K562 (cell line): ENCODE results near the gene THOP1. TPM values are rescaled to one million over a fixed set of nuclear protein-coding genes. Genes with fewer than 3 reads are reported as not detected.

Experiments
- CBX1 ChIP-seq: sonication (generic); IDR thresholded peaks from 2 replicates; pipeline ENCODE4 v1.6.1; 2016; ENCODE audit warnings: antibody characterized with exemption, low read depth, mild to moderate bottlenecking
- CBX5 ChIP-seq: IDR thresholded peaks from 2 replicates; pipeline ENCODE4 v1.6.1; 2014; ENCODE audit warnings: low read depth, borderline replicate concordance
- EP400 ChIP-seq: fragments of 450-650 bp; IDR thresholded peaks from 2 replicates; pipeline ENCODE4 v1.6.1; 2017; ENCODE audit warnings: antibody characterized with exemption, mild to moderate bottlenecking, moderate library complexity
- GATAD2A ChIP-seq: fragments of 450-650 bp; IDR thresholded peaks from 2 replicates; pipeline ENCODE4 v1.6.1; 2017
- KLF16 ChIP-seq: IDR thresholded peaks from 2 replicates; pipeline ENCODE4 v1.6.1; 2016; ENCODE audit warnings: antibody characterized with exemption
- SP1 ChIP-seq: sonication (generic); formaldehyde crosslinking; IDR thresholded peaks from 2 replicates; pipeline ENCODE4 v1.8.1; 2022; ENCODE audit warnings: mild to moderate bottlenecking, missing genetic modification reagents
- U2AF1 ChIP-seq: fragments of 200-400 bp; formaldehyde crosslinking; optimal IDR thresholded peaks from 2 replicates; pipeline ENCODE3; 2017; ENCODE audit warnings: mild to moderate bottlenecking, low read depth, low read length, moderate library complexity
- ZNF274 ChIP-seq: IDR thresholded peaks from 2 replicates; pipeline ENCODE4 v1.6.1; 2011; ENCODE audit warnings: low read depth, mild to moderate bottlenecking, low read length, moderate library complexity, borderline replicate concordance
- ZNF408 ChIP-seq: fragments of 250-450 bp; sonication (Bioruptor Pico); IDR thresholded peaks from 2 replicates; pipeline ENCODE4 v1.4.0; 2020; ENCODE audit warnings: low read depth, mild to moderate bottlenecking, moderate library complexity
- ZNF778 ChIP-seq: fragments of 450-650 bp; formaldehyde crosslinking; IDR thresholded peaks from 2 replicates; pipeline ENCODE4 v1.4.0; 2020; ENCODE audit warnings: mild to moderate bottlenecking, moderate library complexity
- polyA plus RNA-seq, 8 experiments: library from polyadenylated mRNA; depleted of rRNA in 4 of 8; stranded (reverse) in 5 of 8; unstranded in 3 of 8; fragments of >200 nt; fragmentation: Nextera tagmentation in 2 of 8; fragmentation: Illumina TruSeq in 1 of 8; extraction: Ambion mirVana in 2 of 8; extraction: Trizol in 1 of 8; gene quantifications; 2 replicates each; pipeline versions ENCODE4 v1.2.1 to v1.2.3, GENCODE V29; 2011 to 2014; ENCODE audit warnings: inconsistent platforms in 1 of 8, missing spikeins in 1 of 8
- total RNA-seq, 7 experiments: library from RNA; depleted of rRNA in 6 of 7; stranded (reverse); fragments of >200 nt in 6 of 7; fragmentation: Illumina TruSeq in 2 of 7; extraction: Trizol in 2 of 7; gene quantifications; 2 replicates each; pipeline versions ENCODE4 v1.2.1 to v1.2.3, GENCODE V29; 2011 to 2021; ENCODE audit warnings: low replicate concordance in 1 of 7
- TF ChIP-seq, protein P1 (sequence below), 2 experiments: fragments of 450-650 bp; IDR thresholded peaks; 2 replicates each; pipeline ENCODE4 v1.6.1; 2016; ENCODE audit warnings: mild to moderate bottlenecking in 2 of 2, borderline replicate concordance in 1 of 2, low read depth in 1 of 2, moderate library complexity in 1 of 2
- TF ChIP-seq, protein P2 (sequence below), 2 experiments: fragments of 450-650 bp; formaldehyde crosslinking in 1 of 2; IDR thresholded peaks; 2 replicates each; pipeline versions ENCODE4 v1.4.0 to v1.6.1; 2014 to 2020; ENCODE audit warnings: mild to moderate bottlenecking in 2 of 2, borderline replicate concordance in 1 of 2, low read depth in 1 of 2

Gene THOP1
- total and polyA plus RNA-seq, 9 of the 15 experiments (the other 6 are each of a cell fraction or from before 2014, with no cell fraction given): 1.3 to 255 (median 96.1) TPM

DNA sequence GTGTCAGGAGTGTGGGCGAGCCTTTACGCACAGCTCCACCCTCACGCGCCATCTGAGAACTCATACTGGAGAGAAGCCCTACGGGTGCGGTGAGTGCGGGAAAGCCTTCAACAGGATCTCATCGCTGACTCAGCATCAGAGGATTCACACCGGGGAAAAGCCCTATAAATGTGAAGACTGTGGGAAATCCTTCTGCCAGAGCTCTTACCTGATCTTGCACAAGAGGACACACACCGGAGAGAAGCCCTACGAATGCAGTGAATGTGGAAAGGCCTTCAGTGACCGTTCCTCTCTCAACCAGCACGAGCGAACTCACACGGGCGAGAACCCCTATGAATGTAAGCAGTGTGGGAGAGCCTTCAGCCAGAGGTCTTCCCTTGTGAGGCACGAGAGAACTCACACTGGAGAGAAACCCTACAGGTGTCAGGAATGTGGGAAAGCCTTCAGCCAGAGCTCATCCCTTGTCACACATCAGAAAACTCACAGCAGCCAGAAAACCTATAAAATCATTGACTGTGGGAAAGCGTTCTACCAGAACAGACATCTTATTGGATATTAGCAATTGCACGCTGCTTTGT, 49.1 kb downstream of the THOP1 start (continued):
- TF ChIP-seq, protein P1, sequence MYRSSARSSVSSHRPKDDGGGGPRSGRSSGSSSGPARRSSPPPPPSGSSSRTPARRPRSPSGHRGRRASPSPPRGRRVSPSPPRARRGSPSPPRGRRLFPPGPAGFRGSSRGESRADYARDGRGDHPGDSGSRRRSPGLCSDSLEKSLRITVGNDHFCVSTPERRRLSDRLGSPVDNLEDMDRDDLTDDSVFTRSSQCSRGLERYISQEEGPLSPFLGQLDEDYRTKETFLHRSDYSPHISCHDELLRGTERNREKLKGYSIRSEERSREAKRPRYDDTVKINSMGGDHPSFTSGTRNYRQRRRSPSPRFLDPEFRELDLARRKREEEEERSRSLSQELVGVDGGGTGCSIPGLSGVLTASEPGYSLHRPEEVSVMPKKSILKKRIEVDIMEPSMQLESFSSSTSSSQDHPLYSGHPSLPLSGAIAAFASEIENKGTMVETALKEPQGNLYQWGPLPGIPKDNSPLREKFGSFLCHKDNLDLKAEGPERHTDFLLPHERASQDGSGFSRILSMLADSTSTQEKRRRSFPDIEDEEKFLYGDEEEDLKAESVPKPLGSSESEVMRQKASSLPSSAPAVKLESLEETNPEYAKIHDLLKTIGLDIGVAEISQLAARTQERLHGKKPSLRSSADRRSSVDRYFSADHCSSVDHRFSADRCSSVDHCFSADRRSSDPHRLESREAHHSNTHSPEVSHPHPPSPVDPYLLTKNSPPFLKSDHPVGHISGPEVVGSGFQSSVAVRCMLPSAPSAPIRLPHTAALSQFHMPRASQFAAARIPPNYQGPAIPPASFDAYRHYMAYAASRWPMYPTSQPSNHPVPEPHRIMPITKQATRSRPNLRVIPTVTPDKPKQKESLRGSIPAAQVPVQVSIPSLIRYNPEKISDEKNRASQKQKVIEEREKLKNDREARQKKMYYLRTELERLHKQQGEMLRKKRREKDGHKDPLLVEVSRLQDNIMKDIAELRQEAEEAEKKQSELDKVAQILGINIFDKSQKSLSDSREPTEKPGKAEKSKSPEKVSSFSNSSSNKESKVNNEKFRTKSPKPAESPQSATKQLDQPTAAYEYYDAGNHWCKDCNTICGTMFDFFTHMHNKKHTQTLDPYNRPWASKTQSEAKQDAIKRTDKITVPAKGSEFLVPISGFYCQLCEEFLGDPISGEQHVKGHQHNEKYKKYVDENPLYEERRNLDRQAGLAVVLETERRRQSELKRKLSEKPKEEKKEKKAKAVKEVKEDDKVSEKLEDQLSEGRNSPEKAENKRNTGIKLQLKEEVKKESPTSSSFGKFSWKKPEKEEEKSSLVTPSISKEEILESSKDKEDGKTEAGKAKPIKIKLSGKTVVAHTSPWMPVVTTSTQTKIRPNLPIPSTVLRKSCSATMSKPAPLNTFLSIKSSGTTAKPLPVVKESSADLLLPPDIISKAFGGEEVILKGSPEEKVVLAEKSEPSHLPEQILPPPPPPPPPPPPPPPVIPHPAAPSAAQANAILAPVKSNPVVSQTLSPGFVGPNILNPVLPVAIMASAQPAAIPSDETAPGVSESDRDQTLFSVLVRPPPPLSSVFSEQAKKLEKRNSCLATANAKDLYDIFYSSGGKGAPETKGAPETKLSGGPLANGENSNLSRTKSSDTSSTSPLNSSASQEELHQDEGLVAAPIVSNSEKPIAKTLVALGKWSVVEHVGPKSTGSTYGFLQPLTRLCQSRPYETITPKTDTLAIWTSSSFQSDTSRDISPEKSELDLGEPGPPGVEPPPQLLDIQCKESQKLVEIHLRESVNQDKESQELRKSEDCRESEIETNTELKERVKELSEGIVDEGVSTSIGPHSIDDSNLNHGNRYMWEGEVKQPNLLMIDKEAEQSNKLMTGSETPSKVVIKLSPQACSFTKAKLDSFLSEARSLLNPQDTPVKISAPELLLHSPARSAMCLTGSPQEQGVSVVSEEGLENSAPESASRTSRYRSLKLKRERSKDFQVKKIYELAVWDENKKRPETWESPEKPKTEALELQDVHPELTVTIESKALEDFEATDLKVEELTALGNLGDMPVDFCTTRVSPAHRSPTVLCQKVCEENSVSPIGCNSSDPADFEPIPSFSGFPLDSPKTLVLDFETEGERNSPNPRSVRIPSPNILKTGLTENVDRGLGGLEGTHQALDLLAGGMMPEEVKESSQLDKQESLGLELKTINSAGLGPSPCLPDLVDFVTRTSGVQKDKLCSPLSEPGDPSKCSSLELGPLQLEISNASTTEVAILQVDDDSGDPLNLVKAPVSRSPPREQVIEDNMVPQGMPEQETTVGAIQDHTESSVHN (IDR thresholded peaks at IDR 0.05; ENCODE audit: borderline replicate concordance in 1 of 2, low read depth in 1 of 2): no peak
- TF ChIP-seq ZNF778 (CRISPR knock-in tag): no peak
- no peak for TF ChIP-seq GATAD2A
- TF ChIP-seq ZNF274: peak; percentile 100
- TF ChIP-seq, protein P2, sequence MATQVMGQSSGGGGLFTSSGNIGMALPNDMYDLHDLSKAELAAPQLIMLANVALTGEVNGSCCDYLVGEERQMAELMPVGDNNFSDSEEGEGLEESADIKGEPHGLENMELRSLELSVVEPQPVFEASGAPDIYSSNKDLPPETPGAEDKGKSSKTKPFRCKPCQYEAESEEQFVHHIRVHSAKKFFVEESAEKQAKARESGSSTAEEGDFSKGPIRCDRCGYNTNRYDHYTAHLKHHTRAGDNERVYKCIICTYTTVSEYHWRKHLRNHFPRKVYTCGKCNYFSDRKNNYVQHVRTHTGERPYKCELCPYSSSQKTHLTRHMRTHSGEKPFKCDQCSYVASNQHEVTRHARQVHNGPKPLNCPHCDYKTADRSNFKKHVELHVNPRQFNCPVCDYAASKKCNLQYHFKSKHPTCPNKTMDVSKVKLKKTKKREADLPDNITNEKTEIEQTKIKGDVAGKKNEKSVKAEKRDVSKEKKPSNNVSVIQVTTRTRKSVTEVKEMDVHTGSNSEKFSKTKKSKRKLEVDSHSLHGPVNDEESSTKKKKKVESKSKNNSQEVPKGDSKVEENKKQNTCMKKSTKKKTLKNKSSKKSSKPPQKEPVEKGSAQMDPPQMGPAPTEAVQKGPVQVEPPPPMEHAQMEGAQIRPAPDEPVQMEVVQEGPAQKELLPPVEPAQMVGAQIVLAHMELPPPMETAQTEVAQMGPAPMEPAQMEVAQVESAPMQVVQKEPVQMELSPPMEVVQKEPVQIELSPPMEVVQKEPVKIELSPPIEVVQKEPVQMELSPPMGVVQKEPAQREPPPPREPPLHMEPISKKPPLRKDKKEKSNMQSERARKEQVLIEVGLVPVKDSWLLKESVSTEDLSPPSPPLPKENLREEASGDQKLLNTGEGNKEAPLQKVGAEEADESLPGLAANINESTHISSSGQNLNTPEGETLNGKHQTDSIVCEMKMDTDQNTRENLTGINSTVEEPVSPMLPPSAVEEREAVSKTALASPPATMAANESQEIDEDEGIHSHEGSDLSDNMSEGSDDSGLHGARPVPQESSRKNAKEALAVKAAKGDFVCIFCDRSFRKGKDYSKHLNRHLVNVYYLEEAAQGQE (IDR thresholded peaks at IDR 0.05; ENCODE audit: borderline replicate concordance): no peak
- TF ChIP-seq, protein P2 (CRISPR knock-in tag; IDR thresholded peaks at IDR 0.05; ENCODE audit: low read depth): no peak
- TF ChIP-seq EP400: no peak
- TF ChIP-seq ZNF408: no peak
- TF ChIP-seq CBX1: peak; percentile 78; the same call in 1 of the 2 replicates
- TF ChIP-seq SP1 (CRISPR knock-in tag): no peak
- TF ChIP-seq CBX5: peak; percentile 51; the same call in 1 of the 2 replicates
- no peak for TF ChIP-seq U2AF1
- no peak for TF ChIP-seq KLF16
